ENCODE measurements around the gene CSF3.

GRCh38 chr17:40032322-40033320, 17.4 kb downstream of the CSF3 start:
- TF ChIP-seq EP300 (IDR thresholded peaks at IDR 0.05), result no peak
- TF ChIP-seq, protein P1, sequence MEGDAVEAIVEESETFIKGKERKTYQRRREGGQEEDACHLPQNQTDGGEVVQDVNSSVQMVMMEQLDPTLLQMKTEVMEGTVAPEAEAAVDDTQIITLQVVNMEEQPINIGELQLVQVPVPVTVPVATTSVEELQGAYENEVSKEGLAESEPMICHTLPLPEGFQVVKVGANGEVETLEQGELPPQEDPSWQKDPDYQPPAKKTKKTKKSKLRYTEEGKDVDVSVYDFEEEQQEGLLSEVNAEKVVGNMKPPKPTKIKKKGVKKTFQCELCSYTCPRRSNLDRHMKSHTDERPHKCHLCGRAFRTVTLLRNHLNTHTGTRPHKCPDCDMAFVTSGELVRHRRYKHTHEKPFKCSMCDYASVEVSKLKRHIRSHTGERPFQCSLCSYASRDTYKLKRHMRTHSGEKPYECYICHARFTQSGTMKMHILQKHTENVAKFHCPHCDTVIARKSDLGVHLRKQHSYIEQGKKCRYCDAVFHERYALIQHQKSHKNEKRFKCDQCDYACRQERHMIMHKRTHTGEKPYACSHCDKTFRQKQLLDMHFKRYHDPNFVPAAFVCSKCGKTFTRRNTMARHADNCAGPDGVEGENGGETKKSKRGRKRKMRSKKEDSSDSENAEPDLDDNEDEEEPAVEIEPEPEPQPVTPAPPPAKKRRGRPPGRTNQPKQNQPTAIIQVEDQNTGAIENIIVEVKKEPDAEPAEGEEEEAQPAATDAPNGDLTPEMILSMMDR (IDR thresholded peaks at IDR 0.05), result no peak
